Measurements from ENCODE around the gene GOLGA5. TPM values are rescaled to one million over a fixed set of nuclear protein-coding genes. Genes with fewer than 3 reads are reported as not detected.

Gene GOLGA5
- total and polyA plus RNA-seq, 2 experiments from 2014 or later, result 26.2 to 30.2 TPM

GRCh38 chr14:92755495-92755894, 38.6 kb upstream of the GOLGA5 start (continued):
- TF ChIP-seq ZNF462 (CRISPR knock-in tag; IDR thresholded peaks at IDR 0.05) (no peak), ETS1 (IDR thresholded peaks at IDR 0.05) (no peak), ZNF114 (CRISPR knock-in tag; IDR thresholded peaks at IDR 0.05) (no peak), CTCF (conservative IDR thresholded peaks at IDR 0.05; ENCODE audit: low read depth in 2 of 2) (no peak), CREB1 (CRISPR knock-in tag; IDR thresholded peaks at IDR 0.05; ENCODE audit: low read depth) (no peak), ZNF331 (CRISPR knock-in tag; IDR thresholded peaks at IDR 0.05; ENCODE audit: low read depth) (no peak), POLR2AphosphoS5 (IDR thresholded peaks at IDR 0.05; ENCODE audit: low read depth) (no peak)

- Histone ChIP-seq H3K36me3 (ENCODE audit: insufficient read depth) (no peaks in the 10 kb centered on the region), H3K27me3 (ENCODE audit: insufficient read depth) (no peaks in the 10 kb centered on the region), H4K20me1 (replicated peaks; ENCODE audit: insufficient read depth) (no peaks in the 10 kb centered on the region), H3K4me3 (no peak overlapping the region), H3K79me2 (replicated peaks; ENCODE audit: insufficient read depth) (no peaks in the 10 kb centered on the region), H2AFZ (no peak overlapping the region), H3F3A (replicated peaks; ENCODE audit: low read depth) (no peaks in the 10 kb centered on the region), H3K9me2 (ENCODE audit: insufficient read depth) (peaks cover 5% of the 10 kb centered on the region; the same call in 1 of the 2 replicates), H3K4me1 (ENCODE audit: insufficient read depth) (no peaks in the 10 kb centered on the region), H3K27ac (ENCODE audit: low read depth) (no peak overlapping the region), H3K4me2 (no peak overlapping the region)
- H3K4me3 Mint-ChIP-seq, result no peak overlapping the region
- ATAC-seq (no peak), DNase-seq (ENCODE audit: low spot score) (no peak)
- H3K9me3 Mint-ChIP-seq, result no peaks in the 10 kb centered on the region
- H3K27me3 Mint-ChIP-seq (ENCODE audit: insufficient read depth, low read depth, poor library complexity), result peaks cover 13% of the 10 kb centered on the region
- H3K36me3 Mint-ChIP-seq (ENCODE audit: low read depth), result no peaks in the 10 kb centered on the region
- H3K4me1 Mint-ChIP-seq, result no peaks in the 10 kb centered on the region
- no peak overlapping the region for H3K27ac Mint-ChIP-seq
- no peak for TF ChIP-seq REST (IDR thresholded peaks at IDR 0.05; ENCODE audit: unreplicated experiment)
Observed at GRCh38 chr14:92756446-92756845, 37.7 kb upstream of the GOLGA5 start.
